ENCODE results near the gene ADAMTSL1.

Gene ADAMTSL1

DNA sequence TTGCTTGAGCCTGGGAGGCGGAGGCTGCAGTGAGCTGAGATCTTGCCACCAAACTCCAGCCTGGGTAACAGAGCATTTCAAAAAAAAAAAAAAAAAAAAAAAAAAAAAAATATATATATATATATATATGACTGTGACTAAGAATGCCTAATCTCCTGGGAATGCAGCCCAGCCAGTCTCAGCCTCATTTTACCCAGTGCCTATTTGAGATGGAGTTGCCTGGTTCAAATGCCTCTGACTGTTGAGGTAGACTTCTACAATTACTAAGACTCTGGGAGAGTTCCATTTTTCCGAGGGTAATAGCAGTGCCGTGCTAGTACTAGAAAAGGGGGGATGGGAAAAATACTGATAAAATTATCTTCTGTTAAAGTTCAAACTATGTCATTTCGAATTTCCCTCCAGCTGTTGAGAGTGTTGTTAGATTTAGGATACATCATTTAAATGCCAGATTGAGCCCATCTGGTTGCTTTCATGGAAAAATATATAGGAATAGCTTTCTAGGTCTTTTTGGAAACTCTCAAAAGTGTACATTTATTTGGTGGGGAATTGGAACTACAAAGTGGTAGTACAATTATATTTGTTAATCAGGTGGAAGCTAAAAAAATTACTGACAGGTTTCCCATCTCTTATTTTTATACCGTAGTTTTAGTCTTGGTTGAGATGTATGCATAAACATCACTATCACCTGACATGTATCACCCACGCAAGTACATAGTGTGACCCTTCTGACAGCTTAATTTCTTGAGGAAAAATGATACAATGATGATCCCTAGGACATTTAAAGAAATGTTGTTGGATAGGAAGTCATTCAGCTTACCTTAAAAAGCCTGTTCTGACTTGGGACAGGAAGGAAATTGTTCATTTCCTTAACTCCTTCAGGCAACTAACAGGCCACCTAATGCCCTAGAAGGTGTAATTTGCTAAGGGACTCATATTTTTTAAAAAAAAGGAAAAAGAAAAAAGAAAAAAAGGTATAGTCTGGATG is 214.9 kb downstream of the ADAMTSL1 start:
- Histone ChIP-seq H3K4me3 (ENCODE audit: low read depth in 1 of 2, low read length in 2 of 2) (no peak overlapping the region), H3K27ac (ENCODE audit: low read length) (no peak overlapping the region)

DNA sequence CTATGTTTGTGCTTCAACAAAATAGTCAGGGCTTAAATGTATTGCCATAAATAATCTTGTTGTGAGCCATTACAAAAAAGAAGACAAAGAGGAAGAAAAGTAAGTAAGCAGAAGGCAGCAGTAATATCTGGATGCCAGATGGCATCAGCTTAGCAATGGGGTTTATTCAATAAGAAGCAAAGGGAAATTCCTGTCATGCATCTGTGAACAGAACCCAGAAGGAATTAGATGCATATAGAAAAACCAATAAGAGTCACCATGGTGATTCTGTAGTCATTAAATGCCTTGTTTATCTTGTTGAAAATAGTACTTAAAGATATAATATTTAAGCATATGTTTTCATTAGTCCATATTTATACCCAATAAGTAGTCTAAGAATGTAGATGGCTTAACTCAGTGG is 216.0 kb downstream of the ADAMTSL1 start:
- Histone ChIP-seq H3K9me3 (ENCODE audit: control insufficient read depth in 1 of 2, low read length in 2 of 2) (peaks cover 0 to 2% of the 10 kb centered on the region in 2 donors), H3K4me3 (ENCODE audit: low read depth in 1 of 2, low read length in 2 of 2) (no peak overlapping the region), H3K4me1 (ENCODE audit: control insufficient read depth in 1 of 2, insufficient read depth in 2 of 2, low read length in 2 of 2) (peaks cover 2 to 13% of the 10 kb centered on the region in 2 donors), H3K27me3 (ENCODE audit: low read depth, low read length) (no peaks in the 10 kb centered on the region), H3K27ac (ENCODE audit: low read length) (no peak overlapping the region), H3K36me3 (ENCODE audit: control insufficient read depth in 1 of 2, insufficient read depth in 2 of 2, low read length in 2 of 2) (no peaks in the 10 kb centered on the region)

More for the DNA sequence above, 214.9 kb downstream of the ADAMTSL1 start:
- Histone ChIP-seq H3K4me1 (ENCODE audit: control insufficient read depth in 1 of 2, insufficient read depth in 2 of 2, low read length in 2 of 2) (peaks cover 10 to 16% of the 10 kb centered on the region in 2 donors), H3K36me3 (ENCODE audit: control insufficient read depth in 1 of 2, insufficient read depth in 2 of 2, low read length in 2 of 2) (no peaks in the 10 kb centered on the region), H3K27me3 (ENCODE audit: low read depth, low read length) (no peaks in the 10 kb centered on the region), H3K9me3 (ENCODE audit: control insufficient read depth in 1 of 2, low read length in 2 of 2) (no peaks in the 10 kb centered on the region)

DNA sequence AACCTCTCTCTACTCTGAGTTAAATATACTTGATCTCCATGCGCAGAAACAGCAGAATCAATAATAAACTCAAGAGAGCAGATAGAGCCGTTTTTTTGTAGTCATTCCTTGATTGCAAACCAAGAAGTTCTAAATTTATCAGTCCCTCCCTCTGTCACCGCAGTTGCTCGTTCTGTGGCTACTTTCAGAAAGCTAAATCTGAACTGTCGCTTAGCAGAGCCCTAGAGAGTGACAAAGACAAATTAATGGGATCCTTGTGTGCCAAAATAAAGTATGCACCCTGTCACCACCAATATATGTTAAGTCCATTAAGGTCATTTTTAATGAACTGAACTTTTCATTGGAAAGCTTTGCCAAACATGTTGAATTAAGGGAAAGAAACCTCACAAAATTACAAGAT is 218.3 kb downstream of the ADAMTSL1 start:
- Histone ChIP-seq H3K4me3 (ENCODE audit: low read depth in 1 of 2, low read length in 2 of 2) (no peak overlapping the region), H3K27me3 (ENCODE audit: low read depth, low read length) (no peaks in the 10 kb centered on the region), H3K4me1 (ENCODE audit: control insufficient read depth in 1 of 2, insufficient read depth in 2 of 2, low read length in 2 of 2) (peaks cover 0 to 6% of the 10 kb centered on the region in 2 donors), H3K9me3 (ENCODE audit: control insufficient read depth in 1 of 2, low read length in 2 of 2) (peaks cover 0 to 8% of the 10 kb centered on the region in 2 donors), H3K27ac (ENCODE audit: low read length) (no peak overlapping the region), H3K36me3 (ENCODE audit: control insufficient read depth in 1 of 2, insufficient read depth in 2 of 2, low read length in 2 of 2) (peaks cover 0 to 4% of the 10 kb centered on the region in 2 donors)

- Histone ChIP-seq H3K27ac (ENCODE audit: low read length) (no peak overlapping the region), H3K9me3 (ENCODE audit: control insufficient read depth in 1 of 2, low read length in 2 of 2) (peaks cover 0 to 8% of the 10 kb centered on the region in 2 donors), H3K4me3 (ENCODE audit: low read depth in 1 of 2, low read length in 2 of 2) (no peak overlapping the region), H3K36me3 (ENCODE audit: control insufficient read depth in 1 of 2, insufficient read depth in 2 of 2, low read length in 2 of 2) (peaks cover 0 to 4% of the 10 kb centered on the region in 2 donors), H3K4me1 (ENCODE audit: control insufficient read depth in 1 of 2, insufficient read depth in 2 of 2, low read length in 2 of 2) (peaks cover 0 to 6% of the 10 kb centered on the region in 2 donors), H3K27me3 (ENCODE audit: low read depth, low read length) (no peaks in the 10 kb centered on the region)
Observed at GRCh38 chr9:18692962-18693361, 219.0 kb downstream of the ADAMTSL1 start.

GRCh38 chr9:18694959-18695668 is 221.2 kb downstream of the ADAMTSL1 start:
- Histone ChIP-seq H3K4me3 (ENCODE audit: low read depth in 1 of 2, low read length in 2 of 2) (no peak overlapping the region), H3K9me3 (ENCODE audit: control insufficient read depth in 1 of 2, low read length in 2 of 2) (peaks cover 0 to 8% of the 10 kb centered on the region in 2 donors), H3K4me1 (ENCODE audit: control insufficient read depth in 1 of 2, insufficient read depth in 2 of 2, low read length in 2 of 2) (peaks cover 0 to 6% of the 10 kb centered on the region in 2 donors), H3K27me3 (ENCODE audit: low read depth, low read length) (no peaks in the 10 kb centered on the region), H3K36me3 (ENCODE audit: control insufficient read depth in 1 of 2, insufficient read depth in 2 of 2, low read length in 2 of 2) (peaks cover 0 to 4% of the 10 kb centered on the region in 2 donors), H3K27ac (ENCODE audit: low read length) (no peak overlapping the region)

- no peaks in the 10 kb centered on the region for H3K27me3 ChIP-seq (ENCODE audit: low read depth, low read length)
- H3K36me3 ChIP-seq (ENCODE audit: control insufficient read depth in 1 of 2, insufficient read depth in 2 of 2, low read length in 2 of 2), result peaks cover 0 to 4% of the 10 kb centered on the region in 2 donors
- H3K4me3 ChIP-seq (ENCODE audit: low read depth in 1 of 2, low read length in 2 of 2), result no peak overlapping the region
- peaks cover 0 to 4% of the 10 kb centered on the region in 2 donors for H3K4me1 ChIP-seq (ENCODE audit: control insufficient read depth in 1 of 2, insufficient read depth in 2 of 2, low read length in 2 of 2)
- H3K27ac ChIP-seq (ENCODE audit: low read length), result no peak overlapping the region
- H3K9me3 ChIP-seq (ENCODE audit: control insufficient read depth in 1 of 2, low read length in 2 of 2), result peaks cover 0 to 8% of the 10 kb centered on the region in 2 donors
Observed at GRCh38 chr9:18698992-18699391, 225.0 kb downstream of the ADAMTSL1 start.

DNA sequence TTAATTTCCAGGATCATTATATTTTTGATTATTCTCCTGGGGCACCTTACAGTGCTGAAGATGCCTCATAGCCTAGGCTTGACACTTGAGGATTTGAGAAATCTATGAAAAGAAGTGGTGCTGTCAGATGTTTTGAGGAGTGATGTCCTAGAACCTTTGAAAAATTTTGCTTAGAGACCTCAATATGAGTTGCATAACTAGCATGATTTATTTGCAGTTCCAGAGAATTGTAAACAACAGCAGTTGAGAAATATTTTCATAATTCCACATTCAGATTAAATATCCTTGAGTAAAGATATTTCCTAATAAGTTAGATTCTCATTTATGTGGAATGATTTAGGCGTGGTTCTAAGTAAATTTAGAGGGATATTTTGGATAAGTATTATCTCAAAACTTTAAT is 225.8 kb downstream of the ADAMTSL1 start:
- no peak overlapping the region for H3K27ac ChIP-seq (ENCODE audit: low read length)
- H3K36me3 ChIP-seq (ENCODE audit: control insufficient read depth in 1 of 2, insufficient read depth in 2 of 2, low read length in 2 of 2), result peaks cover 0 to 4% of the 10 kb centered on the region in 2 donors
- no peak overlapping the region for H3K4me3 ChIP-seq (ENCODE audit: low read depth in 1 of 2, low read length in 2 of 2)
- peaks cover 0 to 8% of the 10 kb centered on the region in 2 donors for H3K9me3 ChIP-seq (ENCODE audit: control insufficient read depth in 1 of 2, low read length in 2 of 2)
- H3K4me1 ChIP-seq (ENCODE audit: control insufficient read depth in 1 of 2, insufficient read depth in 2 of 2, low read length in 2 of 2), result peaks cover 0 to 12% of the 10 kb centered on the region in 2 donors
- H3K27me3 ChIP-seq (ENCODE audit: low read depth, low read length), result no peaks in the 10 kb centered on the region

GRCh38 chr9:18700714-18701113 is 226.8 kb downstream of the ADAMTSL1 start:
- H3K4me1 ChIP-seq (ENCODE audit: control insufficient read depth in 1 of 2, insufficient read depth in 2 of 2, low read length in 2 of 2), result peaks cover 0 to 18% of the 10 kb centered on the region in 2 donors
- H3K27me3 ChIP-seq (ENCODE audit: low read depth, low read length), result no peaks in the 10 kb centered on the region
- no peak overlapping the region for H3K4me3 ChIP-seq (ENCODE audit: low read depth in 1 of 2, low read length in 2 of 2)
- H3K9me3 ChIP-seq (ENCODE audit: control insufficient read depth in 1 of 2, low read length in 2 of 2), result no peaks in the 10 kb centered on the region
- H3K27ac ChIP-seq (ENCODE audit: low read length), result no peak overlapping the region
- H3K36me3 ChIP-seq (ENCODE audit: control insufficient read depth in 1 of 2, insufficient read depth in 2 of 2, low read length in 2 of 2), result peaks cover 0 to 4% of the 10 kb centered on the region in 2 donors

GRCh38 chr9:18703151-18703900 is 229.4 kb downstream of the ADAMTSL1 start:
- Histone ChIP-seq H3K27me3 (ENCODE audit: low read depth, low read length) (no peaks in the 10 kb centered on the region), H3K36me3 (ENCODE audit: control insufficient read depth in 1 of 2, insufficient read depth in 2 of 2, low read length in 2 of 2) (no peaks in the 10 kb centered on the region), H3K4me3 (ENCODE audit: low read depth in 1 of 2, low read length in 2 of 2) (no peak overlapping the region), H3K9me3 (ENCODE audit: control insufficient read depth in 1 of 2, low read length in 2 of 2) (no peaks in the 10 kb centered on the region), H3K4me1 (ENCODE audit: control insufficient read depth in 1 of 2, insufficient read depth in 2 of 2, low read length in 2 of 2) (peaks cover 0 to 32% of the 10 kb centered on the region in 2 donors), H3K27ac (ENCODE audit: low read length) (no peak overlapping the region)

DNA sequence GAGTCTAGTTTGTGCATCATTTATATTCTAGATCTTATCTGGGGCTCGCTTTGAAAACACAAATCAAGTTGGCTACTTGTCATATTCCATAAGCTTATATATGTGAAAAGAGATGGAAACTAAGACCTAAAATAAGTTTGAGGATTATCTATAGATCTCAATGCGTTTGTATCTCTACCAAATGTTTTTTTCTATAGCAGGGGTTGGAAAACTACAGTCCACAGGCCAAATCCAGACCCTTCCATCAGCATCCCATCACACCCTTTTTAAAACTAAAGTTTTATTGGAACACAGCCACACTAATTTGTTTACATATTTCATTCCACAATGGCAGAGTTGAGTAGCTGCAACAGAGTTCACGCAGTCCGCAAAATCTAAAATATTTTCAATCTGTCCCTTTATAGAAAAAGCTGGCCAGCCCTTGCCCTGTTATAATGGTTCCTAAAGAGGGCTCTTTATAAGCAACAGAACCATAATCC is 230.0 kb downstream of the ADAMTSL1 start:
- H3K27me3 ChIP-seq (ENCODE audit: low read depth, low read length), result no peaks in the 10 kb centered on the region
- no peaks in the 10 kb centered on the region for H3K9me3 ChIP-seq (ENCODE audit: control insufficient read depth in 1 of 2, low read length in 2 of 2)
- H3K27ac ChIP-seq (ENCODE audit: low read length), result no peak overlapping the region
- no peaks in the 10 kb centered on the region for H3K36me3 ChIP-seq (ENCODE audit: control insufficient read depth in 1 of 2, insufficient read depth in 2 of 2, low read length in 2 of 2)
- H3K4me1 ChIP-seq (ENCODE audit: control insufficient read depth in 1 of 2, insufficient read depth in 2 of 2, low read length in 2 of 2), result peaks cover 0 to 32% of the 10 kb centered on the region in 2 donors
- no peak overlapping the region for H3K4me3 ChIP-seq (ENCODE audit: low read depth in 1 of 2, low read length in 2 of 2)
